Smooth muscle cell of the brain vasculature (primary cell): ENCODE measurements around the gene SIK3.
A peak's percentile ranks its signal among the peaks of the same experiment; 100 is the strongest.
"Not testable (repeated sequence)": the region's sequence is repeated elsewhere in the genome, so short reads cannot be mapped to it uniquely, and the experiment has no call there.

ENCODE experiments used
- DNase-seq: peaks from one replicate; pipeline ENCODE4 v3.0.0-alpha.2; 2012; ENCODE audit warnings: low read depth, low spot score

SIK3 gene

DNA sequence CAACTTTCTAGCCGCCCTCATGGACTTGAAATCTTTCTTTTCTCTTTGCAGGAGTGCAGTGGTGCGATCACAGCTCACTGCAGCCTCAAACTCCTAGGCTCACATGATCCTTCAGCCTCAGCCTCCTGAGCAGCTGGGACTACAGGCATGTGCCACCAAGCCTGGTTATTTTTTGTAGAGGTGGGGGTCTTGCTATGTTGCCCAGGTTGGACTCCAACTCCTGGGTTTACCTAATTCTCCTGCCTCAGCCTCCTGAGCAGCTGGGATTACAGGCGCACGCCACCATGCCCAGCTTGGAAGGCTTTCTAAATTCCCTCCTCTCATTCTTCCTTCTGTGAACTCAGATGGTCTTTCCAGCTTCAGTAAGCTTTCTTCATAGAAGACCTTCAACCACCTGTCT is 256.1 kb downstream of the SIK3 start:
- DNase-seq: no peak

DNA sequence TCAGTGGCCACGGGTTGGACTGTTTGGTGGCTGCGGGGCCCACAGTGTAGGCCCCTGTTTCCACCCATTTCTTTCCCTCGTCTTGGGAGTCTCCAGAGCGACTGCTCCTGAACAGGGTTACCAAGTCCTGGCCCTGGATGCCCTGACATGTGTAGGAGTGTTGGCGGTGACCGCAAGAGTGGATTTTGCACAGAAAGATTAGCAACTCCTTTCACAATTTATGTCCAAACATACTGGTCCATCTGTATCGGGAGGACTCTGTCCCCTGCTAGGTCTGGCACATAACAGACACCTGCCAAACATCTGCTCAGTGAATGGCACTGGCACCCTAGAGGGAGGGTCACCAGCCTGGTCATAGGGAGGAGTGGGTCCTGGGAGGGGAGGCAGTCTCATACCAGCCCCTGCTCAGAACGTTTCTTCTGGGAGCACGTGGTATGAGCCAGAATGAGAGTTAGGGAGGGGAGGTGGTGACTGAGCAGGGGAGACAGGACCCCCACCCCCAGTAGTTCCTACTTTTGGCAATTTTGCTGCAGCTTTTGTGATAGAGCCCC is 257.4 kb downstream of the SIK3 start:
- no peak for DNase-seq

DNA sequence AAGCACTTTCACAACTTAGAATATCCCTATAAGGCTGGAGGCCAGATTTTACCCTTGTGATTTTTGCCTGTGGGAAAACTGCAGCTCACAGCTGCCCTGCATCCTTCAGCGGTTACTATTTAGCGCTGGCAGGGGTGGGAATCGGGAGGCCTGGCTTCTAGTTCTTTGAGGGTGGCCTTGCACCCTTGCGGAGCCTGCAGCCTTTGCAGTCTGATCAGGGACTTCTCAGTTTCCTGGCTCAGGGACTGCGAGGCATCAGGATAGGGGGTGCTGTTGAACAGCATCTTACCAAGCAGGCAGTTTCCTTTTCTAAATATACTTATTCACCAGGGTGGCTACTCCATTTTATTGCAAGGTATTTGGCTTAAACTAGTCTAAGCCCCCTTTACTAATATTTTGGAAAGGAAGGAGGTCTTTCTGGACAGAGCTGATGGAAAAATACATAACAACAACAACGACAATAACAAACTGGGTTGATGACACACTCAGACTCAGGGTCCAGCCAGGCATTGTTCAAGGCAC is 257.9 kb downstream of the SIK3 start:
- DNase-seq: no peak

DNA sequence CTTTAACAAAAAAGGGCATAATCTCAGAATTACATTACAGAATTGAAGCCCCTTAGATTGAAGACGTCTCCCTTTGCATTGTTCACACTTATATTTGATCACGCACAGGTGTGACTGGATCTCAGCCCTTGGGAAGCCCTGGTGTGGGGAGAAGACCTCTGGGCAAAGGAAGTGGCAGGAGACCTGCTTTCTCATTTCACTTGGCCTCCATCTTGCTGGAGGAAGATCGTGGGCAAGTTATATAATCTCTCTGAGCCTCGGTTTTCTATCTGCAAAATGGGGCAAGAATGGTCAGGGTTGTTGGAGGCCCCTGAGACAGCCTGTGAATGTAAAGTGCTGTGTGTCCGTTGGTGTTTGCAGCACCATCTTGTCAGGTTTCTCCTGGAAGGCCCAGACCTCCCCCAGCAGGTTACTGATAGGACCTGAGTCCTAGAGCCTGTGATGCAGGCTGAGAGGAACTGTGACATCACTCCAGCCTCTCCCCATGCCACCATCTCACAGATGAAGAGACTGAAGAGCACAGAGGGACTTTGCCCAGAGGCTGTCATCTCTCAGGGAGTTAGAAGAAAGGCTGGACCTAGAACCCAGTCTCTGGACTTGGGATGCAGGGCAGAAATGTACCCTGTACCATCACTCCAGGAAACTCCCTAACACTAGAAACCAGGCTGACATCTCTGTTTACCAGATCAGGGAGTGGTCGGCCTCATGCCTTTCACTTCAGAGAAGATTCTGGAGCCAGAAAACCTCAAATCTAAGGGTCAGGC is 259.7 kb downstream of the SIK3 start:
- no peak for DNase-seq

GRCh38 chr11:116837231-116838091 is 260.8 kb downstream of the SIK3 start, which contains the start of gene APOA1:
Gene APOA1, minus strand, starts transcription at chr11:116837622. Its CDS starts 235 bp downstream, at chr11:116837387.
- DNase-seq: no peak

DNA sequence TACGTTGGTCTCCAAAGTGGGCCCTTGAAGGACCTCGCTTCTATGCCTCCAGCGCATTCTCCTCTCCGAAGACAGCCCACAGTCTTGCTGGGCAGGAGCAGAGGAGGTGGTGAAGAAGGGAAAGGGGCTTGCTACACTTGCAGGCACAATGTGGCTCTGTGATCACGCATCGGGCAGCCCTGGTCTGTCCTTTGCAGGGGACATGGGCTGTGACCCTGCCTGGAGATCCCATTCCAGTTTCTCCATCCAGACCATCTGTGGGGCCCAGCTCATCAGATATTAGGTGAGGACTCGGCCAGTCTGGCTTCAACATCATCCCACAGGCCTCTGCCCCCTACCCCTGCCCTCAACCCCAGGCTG is 261.6 kb downstream of the SIK3 start:
- no peak for DNase-seq

DNA sequence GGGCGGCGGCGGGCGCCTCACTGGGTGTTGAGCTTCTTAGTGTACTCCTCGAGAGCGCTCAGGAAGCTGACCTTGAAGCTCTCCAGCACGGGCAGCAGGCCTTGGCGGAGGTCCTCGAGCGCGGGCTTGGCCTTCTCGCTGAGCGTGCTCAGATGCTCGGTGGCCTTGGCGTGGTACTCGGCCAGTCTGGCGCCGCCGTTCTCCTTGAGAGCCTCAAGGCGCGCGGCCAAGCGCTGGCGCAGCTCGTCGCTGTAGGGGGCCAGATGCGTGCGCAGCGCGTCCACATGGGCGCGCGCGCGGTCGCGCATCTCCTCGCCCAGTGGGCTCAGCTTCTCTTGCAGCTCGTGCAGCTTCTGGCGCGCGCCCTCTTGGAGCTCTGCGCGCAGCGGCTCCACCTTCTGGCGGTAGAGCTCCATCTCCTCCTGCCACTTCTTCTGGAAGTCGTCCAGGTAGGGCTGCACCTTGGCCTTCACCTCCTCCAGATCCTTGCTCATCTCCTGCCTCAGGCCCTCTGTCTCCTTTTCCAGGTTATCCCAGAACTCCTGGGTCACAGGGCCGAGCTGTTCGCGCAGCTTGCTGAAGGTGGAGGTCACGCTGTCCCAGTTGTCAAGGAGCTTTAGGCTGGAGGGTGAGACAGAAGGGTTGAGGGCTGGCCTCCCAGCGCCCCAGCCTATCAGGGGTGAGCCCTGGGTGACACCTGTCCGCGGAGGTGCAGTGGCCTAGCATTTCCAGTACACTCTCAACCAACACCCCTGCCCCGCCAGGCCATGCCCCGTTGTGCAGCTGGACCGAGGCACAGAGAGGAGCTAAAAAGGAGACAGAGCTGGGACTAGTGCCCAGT is 262.2 kb downstream of the SIK3 start:
- peak; percentile 83 for DNase-seq

GRCh38 chr11:116835042-116835772 is 263.0 kb downstream of the SIK3 start:
- no peak for DNase-seq

DNA sequence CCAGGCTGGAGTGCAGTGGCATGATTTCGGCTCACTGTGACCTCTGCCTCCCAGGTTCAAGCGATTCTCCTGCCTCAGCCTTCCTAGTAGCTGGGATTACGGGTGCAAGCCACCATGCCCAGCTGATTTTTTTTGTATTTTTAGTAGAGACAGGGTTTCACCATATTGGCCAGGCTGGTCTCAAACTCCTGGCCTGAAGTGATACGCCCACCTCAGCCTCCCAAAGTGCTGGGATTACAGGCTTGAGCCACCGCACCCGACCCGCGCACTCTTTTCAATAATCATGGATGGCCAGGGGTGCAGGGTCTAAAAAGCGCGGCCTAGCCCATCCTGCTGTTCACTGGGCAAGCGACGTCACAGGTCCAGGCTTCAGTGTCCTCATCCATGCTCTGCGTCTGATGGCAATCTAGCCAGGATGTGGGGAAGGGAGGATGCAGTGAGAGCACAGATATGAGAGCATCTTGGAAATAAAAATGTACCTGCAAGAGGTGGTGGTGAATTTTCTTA is 263.6 kb downstream of the SIK3 start:
- DNase-seq: not testable (repeated sequence)

DNA sequence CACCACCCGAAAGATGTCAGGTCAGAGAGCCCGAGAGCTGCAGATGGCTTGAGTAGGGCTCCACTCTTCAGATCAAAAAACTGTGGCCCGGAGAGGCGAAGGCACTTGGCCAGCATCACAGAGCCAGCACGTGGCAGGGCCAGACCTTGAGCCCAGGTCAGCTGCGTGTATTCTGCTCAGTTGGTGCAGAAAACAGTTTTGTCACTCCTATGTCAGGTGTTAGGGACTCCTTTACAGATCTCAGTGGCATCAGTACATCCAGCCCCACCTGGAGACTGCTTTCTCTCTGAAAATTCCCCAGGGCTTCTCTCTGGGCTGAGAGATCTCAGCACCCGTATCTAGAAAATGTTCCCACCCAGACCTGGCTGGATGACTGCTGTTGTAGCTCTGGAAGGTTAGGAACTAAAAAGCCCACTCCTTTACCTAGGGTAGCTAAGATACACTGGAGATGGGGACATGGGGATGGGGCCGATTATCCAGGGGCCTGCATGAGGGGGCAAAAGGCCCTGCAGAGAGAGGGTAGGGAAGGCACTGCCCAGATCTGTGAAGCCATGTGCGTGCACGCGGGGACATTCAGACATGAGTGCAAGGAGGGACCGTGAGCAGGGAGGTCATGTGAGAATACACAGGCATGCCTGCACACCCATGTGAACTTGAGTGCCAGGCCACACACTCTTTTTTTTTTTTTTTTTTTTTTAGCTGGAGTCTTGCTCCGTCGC is 264.3 kb downstream of the SIK3 start:
- no peak for DNase-seq

DNA sequence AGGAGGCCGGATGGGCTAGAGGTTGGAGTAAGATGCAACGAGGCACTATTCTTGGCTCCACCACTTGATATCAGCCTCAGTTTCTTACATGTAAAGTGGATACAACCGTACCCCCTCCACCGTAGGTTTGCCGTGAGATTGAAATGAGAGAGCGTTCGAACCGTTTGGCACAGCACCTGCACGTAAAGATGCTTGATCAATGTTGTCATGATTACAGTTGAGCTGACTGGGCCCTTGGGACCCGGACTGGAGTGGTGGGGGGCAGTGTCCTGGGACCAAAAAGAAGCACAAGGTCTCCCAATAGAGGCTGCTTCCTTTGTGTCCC is 264.8 kb downstream of the SIK3 start:
- no peak for DNase-seq

- no peak for DNase-seq
These were observed 265.6 kb downstream of the SIK3 start for GRCh38 chr11:116832350-116833290.

DNA sequence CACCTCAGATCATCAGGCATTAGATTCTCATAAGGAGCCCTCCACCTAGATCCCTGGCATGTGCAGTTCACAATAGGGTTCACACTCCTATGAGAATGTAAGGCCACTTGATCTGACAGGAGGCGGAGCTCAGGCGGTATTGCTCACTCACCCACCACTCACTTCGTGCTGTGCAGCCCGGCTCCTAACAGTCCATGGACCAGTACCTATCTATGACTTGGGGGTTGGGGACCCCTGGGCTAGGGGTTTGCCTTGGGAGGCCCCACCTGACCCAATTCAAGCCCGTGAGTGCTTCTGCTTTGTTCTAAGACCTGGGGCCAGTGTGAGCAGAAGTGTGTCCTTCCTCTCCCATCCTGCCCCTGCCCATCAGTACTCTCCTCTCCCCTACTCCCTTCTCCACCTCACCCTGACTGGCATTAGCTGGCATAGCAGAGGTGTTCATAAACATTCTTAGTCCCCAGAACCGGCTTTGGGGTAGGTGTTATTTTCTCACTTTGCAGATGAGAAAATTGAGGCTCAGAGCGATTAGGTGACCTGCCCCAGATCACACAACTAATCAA is 266.4 kb downstream of the SIK3 start:
- DNase-seq: no peak

GRCh38 chr11:116830184-116830912 is 267.9 kb downstream of the SIK3 start:
- no peak for DNase-seq

- no peak for DNase-seq
These were observed 268.6 kb downstream of the SIK3 start, which contains the start of gene APOC3 for GRCh38 chr11:116829525-116830183. Gene APOC3, plus strand, starts transcription at chr11:116829907. Its CDS starts 676 bp downstream, at chr11:116830583.

DNA sequence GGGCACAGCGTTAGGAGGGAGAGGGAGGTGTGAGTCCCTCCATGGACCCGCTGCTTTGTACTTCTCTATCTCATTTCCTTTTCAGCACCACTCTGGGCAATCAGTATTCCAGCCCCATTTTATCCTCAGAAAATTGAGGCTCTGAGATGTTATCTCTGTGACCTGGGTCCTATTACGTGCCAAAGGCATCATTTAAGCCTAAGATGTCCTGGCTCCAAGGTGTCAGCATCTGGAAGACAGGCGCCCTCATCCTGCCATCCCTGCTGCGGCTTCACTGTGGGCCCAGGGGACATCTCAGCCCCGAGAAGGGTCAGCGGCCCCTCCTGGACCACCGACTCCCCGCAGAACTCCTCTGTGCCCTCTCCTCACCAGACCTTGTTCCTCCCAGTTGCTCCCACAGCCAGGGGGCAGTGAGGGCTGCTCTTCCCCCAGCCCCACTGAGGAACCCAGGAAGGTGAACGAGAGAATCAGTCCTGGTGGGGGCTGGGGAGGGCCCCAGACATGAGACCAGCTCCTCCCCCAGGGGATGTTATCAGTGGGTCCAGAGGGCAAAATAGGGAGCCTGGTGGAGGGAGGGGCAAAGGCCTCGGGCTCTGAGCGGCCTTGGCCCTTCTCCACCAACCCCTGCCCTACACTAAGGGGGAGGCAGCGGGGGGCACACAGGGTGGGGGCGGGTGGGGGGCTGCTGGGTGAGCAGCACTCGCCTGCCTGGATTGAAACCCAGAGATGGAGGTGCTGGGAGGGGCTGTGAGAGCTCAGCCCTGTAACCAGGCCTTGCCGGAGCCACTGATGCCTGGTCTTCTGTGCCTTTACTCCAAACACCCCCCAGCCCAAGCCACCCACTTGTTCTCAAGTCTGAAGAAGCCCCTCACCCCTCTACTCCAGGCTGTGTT is 269.4 kb downstream of the SIK3 start:
- no peak for DNase-seq
